Trophoblast cell (in vitro differentiated cells and primary cell): ENCODE data around the gene IDE.

Experiments used
- DNase-seq, 2 donors: peaks; one replicate each; pipeline ENCODE4 v3.0.0-alpha.2; 2016
- H2AFZ ChIP-seq: 2 replicates; pipeline ENCODE4 v1.6.1; 2013; ENCODE audit warnings: low read length, moderate library complexity, mild to moderate bottlenecking; ENCODE audit not compliant: insufficient read depth, poor library complexity
- H2AK5ac ChIP-seq: 2 replicates; pipeline ENCODE4 v1.6.1; 2013; ENCODE audit warnings: mild to moderate bottlenecking, low read length
- H2BK120ac ChIP-seq: 2 replicates; pipeline ENCODE4 v1.6.1; 2013; ENCODE audit warnings: low read length, mild to moderate bottlenecking, moderate library complexity; ENCODE audit not compliant: insufficient read depth, poor library complexity
- H2BK12ac ChIP-seq: 2 replicates; pipeline ENCODE4 v1.6.1; 2013; ENCODE audit warnings: mild to moderate bottlenecking, low read length, moderate library complexity
- H2BK5ac ChIP-seq: 2 replicates; pipeline ENCODE4 v1.6.1; 2013; ENCODE audit warnings: low read length, low read depth, moderate library complexity, mild to moderate bottlenecking; ENCODE audit not compliant: poor library complexity
- H3K14ac ChIP-seq: 2 replicates; pipeline ENCODE4 v1.6.1; 2013; ENCODE audit warnings: mild to moderate bottlenecking, low read length
- H3K18ac ChIP-seq: 2 replicates; pipeline ENCODE4 v1.6.1; 2013; ENCODE audit warnings: mild to moderate bottlenecking, low read length
- H3K23ac ChIP-seq: 2 replicates; pipeline ENCODE4 v1.6.1; 2013; ENCODE audit warnings: low read length
- H3K27ac ChIP-seq: 2 replicates; pipeline ENCODE4 v1.5.1; 2013; ENCODE audit warnings: low read depth, mild to moderate bottlenecking, inconsistent platforms, low read length, moderate library complexity
- H3K27me3 ChIP-seq: 2 replicates; pipeline ENCODE4 v1.6.1; 2013; ENCODE audit warnings: inconsistent platforms, mild to moderate bottlenecking, low read length, moderate library complexity; ENCODE audit not compliant: insufficient read depth
- H3K36me3 ChIP-seq, 2 experiments: 1 replicate in 1 of 2; 2 replicates in 1 of 2; pipeline ENCODE4 v1.6.1; 2013; ENCODE audit warnings: low read length in 2 of 2, mild to moderate bottlenecking in 2 of 2, moderate library complexity in 1 of 2; ENCODE audit not compliant: insufficient read depth in 2 of 2, control insufficient read depth in 1 of 2
- H3K4ac ChIP-seq: 2 replicates; pipeline ENCODE4 v1.6.1; 2013; ENCODE audit warnings: low read depth, mild to moderate bottlenecking, low read length, moderate library complexity
- H3K4me1 ChIP-seq, 2 experiments: 1 replicate in 1 of 2; 2 replicates in 1 of 2; pipeline ENCODE4 v1.6.1; 2013; ENCODE audit warnings: low read length in 2 of 2, mild to moderate bottlenecking in 2 of 2, moderate library complexity in 1 of 2; ENCODE audit not compliant: insufficient read depth in 2 of 2, control insufficient read depth in 1 of 2
- H3K4me2 ChIP-seq: 2 replicates; pipeline ENCODE4 v1.6.1; 2013; ENCODE audit warnings: inconsistent platforms, mild to moderate bottlenecking, low read length, moderate library complexity
- H3K4me3 ChIP-seq: 2 replicates; pipeline ENCODE4 v1.5.1; 2013; ENCODE audit warnings: mild to moderate bottlenecking, low read depth, low read length, inconsistent platforms
- H3K79me1 ChIP-seq: one replicate; pipeline ENCODE4 v1.6.1; 2013; ENCODE audit warnings: low read length
- H3K79me2 ChIP-seq: 2 replicates; pipeline ENCODE4 v1.6.1; 2013; ENCODE audit warnings: low read length, mild to moderate bottlenecking; ENCODE audit not compliant: control insufficient read depth, insufficient read depth, poor library complexity
- H3K9ac ChIP-seq: 2 replicates; pipeline ENCODE4 v1.6.1; 2013; ENCODE audit warnings: mild to moderate bottlenecking, low read length
- H3K9me3 ChIP-seq: 2 replicates; pipeline ENCODE4 v1.6.1; 2013; ENCODE audit warnings: low read depth, mild to moderate bottlenecking, control low read depth, inconsistent platforms, low read length; ENCODE audit not compliant: insufficient read depth
- H4K12ac ChIP-seq: 2 replicates; pipeline ENCODE4 v1.6.1; 2013; ENCODE audit warnings: low read depth, mild to moderate bottlenecking, low read length, moderate library complexity
- H4K8ac ChIP-seq: 2 replicates; pipeline ENCODE4 v1.6.1; 2013; ENCODE audit warnings: low read depth, mild to moderate bottlenecking, low read length, moderate library complexity
- H4K91ac ChIP-seq: one replicate; pipeline ENCODE4 v1.6.1; 2013; ENCODE audit warnings: low read depth, mild to moderate bottlenecking, low read length, moderate library complexity
- WGBS: extraction: QIAGEN DNeasy Blood & Tissue Kit; methylation state at CpG from one replicate; pipeline ENCODE4 v1.1.7; 2013; ENCODE audit warnings: missing lambda C conversion rate; ENCODE audit not compliant: insufficient read length, insufficient coverage; ENCODE audit errors: extremely low coverage; 5-methylcytosine and 5-hydroxymethylcytosine counted together

The IDE gene

DNA sequence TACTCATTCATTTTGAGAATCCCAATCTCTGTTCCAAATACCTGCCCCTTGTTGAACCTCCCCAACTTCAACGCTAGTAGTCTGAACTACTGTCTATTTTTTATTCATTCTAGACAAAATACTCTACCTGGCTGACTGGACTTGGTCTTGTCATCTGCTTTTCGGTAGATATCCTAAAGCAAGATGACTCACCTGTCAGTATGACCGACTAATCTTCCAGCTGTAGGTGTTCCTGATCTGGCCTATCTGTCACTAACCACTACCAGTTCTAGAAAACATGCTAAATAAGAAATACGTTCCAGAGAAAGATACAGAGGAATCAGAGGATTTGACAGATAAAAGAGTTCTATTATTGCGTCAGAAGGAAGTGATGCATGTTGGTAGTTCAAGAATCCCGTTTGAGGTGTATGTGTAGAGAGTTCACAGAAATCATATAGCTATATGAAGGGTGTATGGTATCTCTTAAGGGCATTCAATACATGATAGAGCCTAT, 81.1 kb downstream of the IDE start:
- no peak overlapping the region for H3K4me2 ChIP-seq
- no peaks in the 10 kb centered on the region for H3K27me3 ChIP-seq
- H2AFZ ChIP-seq: no peak overlapping the region
- WGBS: no CpG with 5 or more reads among the region's 6 CpGs
- no peak overlapping the region for H4K12ac ChIP-seq
- no peak overlapping the region for H2BK12ac ChIP-seq
- H3K14ac ChIP-seq: no peak overlapping the region
- H3K4me3 ChIP-seq: no peak overlapping the region
- no peak overlapping the region for H3K23ac ChIP-seq
- H3K36me3 ChIP-seq: peaks cover 7 to 14% of the 10 kb centered on the region in 2 experiments
- no peak overlapping the region for H3K4ac ChIP-seq
- peaks cover 2 to 6% of the 10 kb centered on the region in 2 experiments for H3K4me1 ChIP-seq
- no peak overlapping the region for H2AK5ac ChIP-seq
- H3K27ac ChIP-seq: peak overlapping the region; percentile 20
- DNase-seq: peak; percentile 48 to 72
- H2BK5ac ChIP-seq: no peak overlapping the region
- H3K79me1 ChIP-seq: no peaks in the 10 kb centered on the region
- no peak overlapping the region for H4K8ac ChIP-seq
- H3K18ac ChIP-seq: no peak overlapping the region
- H3K9me3 ChIP-seq: peaks cover 3% of the 10 kb centered on the region
- no peak overlapping the region for H4K91ac ChIP-seq
- no peak overlapping the region for H2BK120ac ChIP-seq
- no peaks in the 10 kb centered on the region for H3K79me2 ChIP-seq
- no peak overlapping the region for H3K9ac ChIP-seq

DNA sequence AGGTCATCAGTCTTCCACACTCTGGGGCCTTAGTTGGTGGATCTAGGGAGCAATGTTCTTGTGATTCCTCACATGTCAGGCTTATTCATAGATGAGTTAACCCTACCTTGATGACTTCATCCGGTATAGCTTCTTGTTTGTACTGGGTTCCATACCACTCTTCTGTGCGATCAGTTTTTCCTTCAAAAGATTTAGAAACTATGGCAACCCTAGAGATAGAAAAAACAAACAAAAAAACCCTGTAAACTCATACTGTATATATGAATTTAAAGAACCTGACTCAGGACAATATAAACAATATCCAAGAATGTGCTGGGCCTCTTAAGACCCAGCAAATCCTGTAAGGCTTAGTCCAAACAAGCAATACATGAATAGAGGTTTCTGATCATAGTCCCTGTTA, 83.5 kb downstream of the IDE start:
- peaks cover 9 to 19% of the 10 kb centered on the region in 2 experiments for H3K36me3 ChIP-seq
- H4K8ac ChIP-seq: no peak overlapping the region
- H4K91ac ChIP-seq: no peak overlapping the region
- no peak overlapping the region for H3K27ac ChIP-seq
- no peak overlapping the region for H4K12ac ChIP-seq
- H3K9ac ChIP-seq: no peak overlapping the region
- DNase-seq: no peak
- H3K4me2 ChIP-seq: no peak overlapping the region
- no peak overlapping the region for H3K23ac ChIP-seq
- no peaks in the 10 kb centered on the region for H3K79me2 ChIP-seq
- no peaks in the 10 kb centered on the region for H3K79me1 ChIP-seq
- WGBS: no CpG with 5 or more reads among the region's 2 CpGs
- peaks cover 3% of the 10 kb centered on the region for H3K9me3 ChIP-seq
- H2AK5ac ChIP-seq: no peak overlapping the region
- H3K4me1 ChIP-seq: peaks cover 2 to 6% of the 10 kb centered on the region in 2 experiments
- no peak overlapping the region for H3K14ac ChIP-seq
- H2BK120ac ChIP-seq: no peak overlapping the region
- H3K27me3 ChIP-seq: no peaks in the 10 kb centered on the region
- H2BK12ac ChIP-seq: no peak overlapping the region
- no peak overlapping the region for H3K4ac ChIP-seq
- H2AFZ ChIP-seq: no peak overlapping the region
- no peak overlapping the region for H2BK5ac ChIP-seq
- H3K4me3 ChIP-seq: no peak overlapping the region
- no peak overlapping the region for H3K18ac ChIP-seq

DNA sequence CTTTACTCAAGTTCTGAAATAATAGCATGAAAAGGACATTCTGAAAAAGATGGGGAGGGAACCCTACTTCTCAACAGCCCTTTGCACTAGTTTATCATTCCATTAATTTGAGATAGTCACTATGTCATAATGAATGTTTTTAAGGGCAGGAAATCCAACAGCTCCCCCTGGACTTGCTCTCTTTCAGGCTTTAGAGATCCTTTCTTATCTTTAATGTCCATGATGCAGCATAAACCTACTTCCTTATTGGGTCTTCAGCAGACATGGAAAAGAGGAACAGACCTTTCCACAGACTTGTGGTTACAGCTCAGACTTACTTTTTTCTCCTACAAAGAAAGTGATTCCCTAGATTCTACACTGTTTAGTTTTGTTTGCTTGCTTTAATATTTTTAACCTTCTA, 87.3 kb downstream of the IDE start:
- H3K4me2 ChIP-seq: no peak overlapping the region

DNA sequence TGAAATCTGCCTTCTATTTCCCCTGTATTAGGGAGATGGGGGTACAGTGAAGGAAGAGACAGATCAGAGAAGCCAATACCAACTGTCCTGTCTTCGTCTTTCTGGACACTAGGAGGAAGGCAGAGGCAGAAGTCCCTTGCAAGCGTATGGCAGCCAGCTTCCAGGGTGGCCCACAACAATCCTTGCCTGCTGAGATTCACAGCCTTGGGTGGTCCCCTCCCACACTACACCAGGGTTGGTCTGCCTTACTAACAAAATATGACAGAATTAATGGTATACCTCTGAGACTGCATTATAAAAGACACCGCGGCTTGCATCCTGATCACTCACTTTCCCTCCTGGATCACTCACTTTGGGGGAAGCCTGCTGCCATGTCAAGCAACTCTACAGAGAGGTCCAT, 90.4 kb downstream of the IDE start:
- WGBS: no CpG with 5 or more reads among the region's 4 CpGs
- H3K9ac ChIP-seq: no peak overlapping the region
- H3K79me2 ChIP-seq: no peaks in the 10 kb centered on the region
- H3K4me3 ChIP-seq: no peak overlapping the region
- H3K4ac ChIP-seq: no peak overlapping the region
- H4K8ac ChIP-seq: no peak overlapping the region
- no peak overlapping the region for H3K23ac ChIP-seq
- no peak overlapping the region for H3K27ac ChIP-seq
- H3K79me1 ChIP-seq: no peaks in the 10 kb centered on the region
- no peak overlapping the region for H3K18ac ChIP-seq
- H4K91ac ChIP-seq: no peak overlapping the region
- H4K12ac ChIP-seq: no peak overlapping the region
- no peak overlapping the region for H2BK5ac ChIP-seq
- no peaks in the 10 kb centered on the region for H3K4me1 ChIP-seq
- no peaks in the 10 kb centered on the region for H3K27me3 ChIP-seq
- no peak overlapping the region for H3K4me2 ChIP-seq
- H3K14ac ChIP-seq: no peak overlapping the region
- no peak overlapping the region for H2BK120ac ChIP-seq
- no peak overlapping the region for H2BK12ac ChIP-seq
- H2AFZ ChIP-seq: no peak overlapping the region
- peaks cover 16 to 18% of the 10 kb centered on the region in 2 experiments for H3K36me3 ChIP-seq
- no peak for DNase-seq
- no peak overlapping the region for H2AK5ac ChIP-seq
- H3K9me3 ChIP-seq: peaks cover 3% of the 10 kb centered on the region

More for the DNA sequence above, 87.3 kb downstream of the IDE start:
- H3K14ac ChIP-seq: no peak overlapping the region
- H3K79me2 ChIP-seq: no peaks in the 10 kb centered on the region
- no peak for DNase-seq
- no peak overlapping the region for H3K9ac ChIP-seq
- peaks cover 3% of the 10 kb centered on the region for H3K9me3 ChIP-seq
- H3K4me1 ChIP-seq: no peaks in the 10 kb centered on the region
- H3K18ac ChIP-seq: no peak overlapping the region
- no peak overlapping the region for H4K91ac ChIP-seq
- no peak overlapping the region for H4K12ac ChIP-seq
- no peak overlapping the region for H4K8ac ChIP-seq
- H2BK5ac ChIP-seq: no peak overlapping the region
- H2AK5ac ChIP-seq: no peak overlapping the region
- H2AFZ ChIP-seq: no peak overlapping the region
- H3K36me3 ChIP-seq: peaks cover 17 to 24% of the 10 kb centered on the region in 2 experiments
- H3K23ac ChIP-seq: no peak overlapping the region
- H3K79me1 ChIP-seq: no peaks in the 10 kb centered on the region
- H2BK12ac ChIP-seq: no peak overlapping the region
- H3K4me3 ChIP-seq: no peak overlapping the region
- no peaks in the 10 kb centered on the region for H3K27me3 ChIP-seq
- no peak overlapping the region for H2BK120ac ChIP-seq
- H3K27ac ChIP-seq: no peak overlapping the region
- H3K4ac ChIP-seq: no peak overlapping the region
